Kidney (tissue), 14 donors: ENCODE results near the gene SLC6A3. TPM values are rescaled to one million over a fixed set of nuclear protein-coding genes. Genes with fewer than 3 reads are reported as not detected.
A peak's percentile ranks its signal among the peaks of the same experiment; 100 is the strongest.

Experiments used
- DNase-seq, 5 donors: peaks; one replicate each; pipeline ENCODE4 v3.0.0-alpha.2; 2013 to 2020
- FAIRE-seq: peaks from 2 replicates; lab custom pipeline; 2012; peaks lifted over from hg19 to GRCh38; lab: Jason Lieb, UNC
- H3K27ac ChIP-seq, 2 donors: one replicate each; pipeline ENCODE4 v1.7.0; 2013; ENCODE audit warnings: low read depth in 2 of 2, low read length in 2 of 2, inconsistent platforms in 1 of 2
- H3K27me3 ChIP-seq: one replicate; pipeline ENCODE4 v1.7.1; 2013; ENCODE audit warnings: low read length, inconsistent platforms; ENCODE audit not compliant: control insufficient read depth, insufficient read depth
- H3K36me3 ChIP-seq, 3 donors: one replicate each; pipeline versions ENCODE4 v1.7.0 to v1.7.1; 2013; ENCODE audit warnings: low read length in 3 of 3, control low read depth in 1 of 3, inconsistent platforms in 1 of 3; ENCODE audit not compliant: insufficient read depth in 3 of 3, control insufficient read depth in 2 of 3
- H3K4me1 ChIP-seq, 3 donors: one replicate each; pipeline versions ENCODE4 v1.7.0 to v1.7.1; 2013; ENCODE audit warnings: low read length in 3 of 3, inconsistent platforms in 1 of 3, low read depth in 1 of 3; ENCODE audit not compliant: control insufficient read depth in 2 of 3, insufficient read depth in 2 of 3
- H3K4me3 ChIP-seq, 3 donors: one replicate each; pipeline versions ENCODE4 v1.7.0 to v1.8.1; 2013; ENCODE audit warnings: low read length in 3 of 3, control low read depth in 1 of 3, inconsistent platforms in 1 of 3
- H3K9ac ChIP-seq, 3 donors: one replicate each; pipeline versions ENCODE4 v1.7.0 to v1.7.1; 2013; ENCODE audit warnings: low read length in 3 of 3, control low read depth in 1 of 3, inconsistent platforms in 1 of 3
- H3K9me3 ChIP-seq, 3 donors: one replicate each; pipeline versions ENCODE4 v1.7.0 to v1.7.1; 2013; ENCODE audit warnings: low read length in 3 of 3, control low read depth in 1 of 3, inconsistent platforms in 1 of 3; ENCODE audit not compliant: control insufficient read depth in 2 of 3, insufficient read depth in 1 of 3
- intact Hi-C: fragments of 100-400 bp; cut with DNase I; formaldehyde crosslinking; loops from one replicate; pipeline ENCODE4 v1.11.1; 2022
- polyA plus RNA-seq: library from polyadenylated mRNA; stranded (reverse); fragments of 350-450 nt; fragmentation: Illumina TruSeq; extraction: RNeasy Lipid Tissue Mini Kit (QIAGEN cat#74804); gene quantifications from one replicate; pipeline ENCODE4 v1.2.3, GENCODE V29; 2014; ENCODE audit warnings: low read depth, low replicate concordance; ENCODE audit not compliant: insufficient read depth
- total RNA-seq: library from RNA; stranded (reverse); fragmentation: NEBNext Ultra II Directional; extraction: Animal tissue kit (Norgen Biotek cat#: 25700); gene quantifications from one replicate; pipeline ENCODE4 v1.2.1, GENCODE V29; 2021
- TF ChIP-seq, protein P1 (sequence below): IDR thresholded peaks from 3 replicates; pipeline ENCODE4 v1.5.1; 2012; ENCODE audit warnings: mild to moderate bottlenecking, moderate library complexity, borderline replicate concordance; ENCODE audit not compliant: insufficient read depth; ENCODE audit errors: extremely low read depth
- donor health status: control.
- donor health status: control.
- donor health status: control.
- donor health status: control.
- donor health status: control.
- donor health status: DM: yes; HTN: yes; CAD: no.
- donor health status: Normal renal cell carcinoma (clear cell type).

SLC6A3 gene
- total and polyA plus RNA-seq, 2 donors from 2014 or later = 0.09 to 0.54 TPM

DNA sequence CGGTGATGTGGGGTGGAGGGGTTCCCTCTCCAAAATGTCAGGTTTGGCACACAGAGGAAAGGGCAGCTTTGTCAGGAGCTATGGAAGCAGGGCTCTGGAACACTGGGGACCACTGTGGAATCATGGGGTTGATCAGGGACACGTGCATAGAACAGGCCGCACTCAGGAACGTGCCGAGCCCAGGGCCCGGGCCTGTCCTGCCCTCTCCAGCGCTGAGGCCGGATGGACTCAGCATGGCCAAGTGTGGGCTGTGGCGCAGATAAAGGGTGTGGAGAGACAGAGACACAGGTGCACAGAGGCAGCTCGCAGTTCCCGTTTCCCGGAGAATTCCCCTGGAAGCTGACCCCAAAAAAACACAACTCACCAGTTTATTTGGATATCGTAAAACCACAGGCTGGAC, 37.8 kb upstream of the SLC6A3 start:
- intact Hi-C loops = no loop called here
- H3K4me1 ChIP-seq = no peaks in the 10 kb centered on the region
- FAIRE-seq = no peak
- H3K27me3 ChIP-seq = no peaks in the 10 kb centered on the region
- H3K27ac ChIP-seq = no peak overlapping the region
- no peak overlapping the region for H3K4me3 ChIP-seq
- H3K9me3 ChIP-seq = no peaks in the 10 kb centered on the region
- TF ChIP-seq, protein P1, sequence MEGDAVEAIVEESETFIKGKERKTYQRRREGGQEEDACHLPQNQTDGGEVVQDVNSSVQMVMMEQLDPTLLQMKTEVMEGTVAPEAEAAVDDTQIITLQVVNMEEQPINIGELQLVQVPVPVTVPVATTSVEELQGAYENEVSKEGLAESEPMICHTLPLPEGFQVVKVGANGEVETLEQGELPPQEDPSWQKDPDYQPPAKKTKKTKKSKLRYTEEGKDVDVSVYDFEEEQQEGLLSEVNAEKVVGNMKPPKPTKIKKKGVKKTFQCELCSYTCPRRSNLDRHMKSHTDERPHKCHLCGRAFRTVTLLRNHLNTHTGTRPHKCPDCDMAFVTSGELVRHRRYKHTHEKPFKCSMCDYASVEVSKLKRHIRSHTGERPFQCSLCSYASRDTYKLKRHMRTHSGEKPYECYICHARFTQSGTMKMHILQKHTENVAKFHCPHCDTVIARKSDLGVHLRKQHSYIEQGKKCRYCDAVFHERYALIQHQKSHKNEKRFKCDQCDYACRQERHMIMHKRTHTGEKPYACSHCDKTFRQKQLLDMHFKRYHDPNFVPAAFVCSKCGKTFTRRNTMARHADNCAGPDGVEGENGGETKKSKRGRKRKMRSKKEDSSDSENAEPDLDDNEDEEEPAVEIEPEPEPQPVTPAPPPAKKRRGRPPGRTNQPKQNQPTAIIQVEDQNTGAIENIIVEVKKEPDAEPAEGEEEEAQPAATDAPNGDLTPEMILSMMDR = no peak
- H3K36me3 ChIP-seq = no peaks in the 10 kb centered on the region
- DNase-seq = no peak
- no peak overlapping the region for H3K9ac ChIP-seq

DNA sequence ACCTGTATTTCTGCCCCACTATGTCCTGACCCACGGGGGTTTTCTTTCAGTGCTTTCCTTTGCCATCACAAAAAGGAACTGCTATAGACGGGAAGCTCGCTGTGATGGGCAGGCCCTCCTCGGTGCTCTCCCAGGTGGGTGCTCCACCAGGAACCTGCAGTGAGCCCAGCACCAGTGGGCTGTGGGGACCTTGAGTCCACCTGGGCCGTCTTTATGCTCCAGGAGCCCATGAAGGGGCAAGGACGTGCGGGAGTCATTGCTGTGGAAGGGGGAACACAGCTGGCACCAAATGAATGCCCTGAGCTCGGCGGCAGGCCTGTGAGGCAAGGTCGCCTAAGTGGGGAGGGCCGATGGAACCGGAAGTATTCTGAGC, 36.7 kb upstream of the SLC6A3 start:
- FAIRE-seq (no peak), DNase-seq (no peak)
- H3K4me3 ChIP-seq = no peak overlapping the region
- intact Hi-C loops = no loop called here
- no peaks in the 10 kb centered on the region for H3K36me3 ChIP-seq
- no peak overlapping the region for H3K27ac ChIP-seq
- TF ChIP-seq, protein P1 = no peak
- no peak overlapping the region for H3K9ac ChIP-seq
- H3K27me3 ChIP-seq = no peaks in the 10 kb centered on the region
- H3K4me1 ChIP-seq = no peaks in the 10 kb centered on the region
- no peaks in the 10 kb centered on the region for H3K9me3 ChIP-seq

DNA sequence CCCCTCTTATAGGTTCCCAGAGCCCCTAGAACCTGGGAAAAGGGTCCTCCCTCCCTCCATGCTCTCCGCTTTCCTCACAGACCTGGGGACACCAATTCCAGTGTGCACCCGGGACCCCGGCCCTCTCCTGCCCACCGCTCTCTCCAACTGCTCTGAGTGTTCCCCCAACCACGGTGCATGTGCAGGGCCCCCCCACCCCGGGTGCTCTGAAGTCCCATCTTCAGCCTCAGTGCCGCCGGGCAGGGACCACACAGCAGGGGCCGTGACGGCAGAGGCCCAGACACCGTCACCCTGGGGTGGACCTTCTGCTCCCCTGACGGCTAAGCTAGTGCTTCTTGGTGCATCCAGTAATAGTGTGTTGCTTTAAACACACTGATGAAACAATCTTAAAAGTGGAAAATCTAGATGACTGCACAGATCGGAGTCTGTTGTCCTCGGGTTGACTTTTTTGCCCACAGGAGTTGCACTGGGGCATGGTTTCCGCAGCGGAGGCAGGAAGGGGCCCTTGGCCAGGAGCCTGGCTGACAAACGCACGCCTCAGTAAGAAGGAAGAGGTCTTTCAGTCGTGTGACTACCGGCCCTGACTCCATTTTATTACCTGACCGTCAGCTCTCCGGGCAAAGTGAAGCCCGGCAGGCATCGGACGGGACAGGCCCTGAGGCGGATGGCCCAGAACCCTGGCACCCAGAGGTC, 36.2 kb upstream of the SLC6A3 start:
- DNase-seq (no peak), FAIRE-seq (no peak)
- Histone ChIP-seq H3K9ac (no peak overlapping the region), H3K27ac (no peak overlapping the region), H3K36me3 (no peaks in the 10 kb centered on the region), H3K27me3 (no peaks in the 10 kb centered on the region), H3K4me3 (no peak overlapping the region), H3K4me1 (no peaks in the 10 kb centered on the region), H3K9me3 (no peaks in the 10 kb centered on the region)
- TF ChIP-seq, protein P1 = no peak
- intact Hi-C loops = no loop called here

DNA sequence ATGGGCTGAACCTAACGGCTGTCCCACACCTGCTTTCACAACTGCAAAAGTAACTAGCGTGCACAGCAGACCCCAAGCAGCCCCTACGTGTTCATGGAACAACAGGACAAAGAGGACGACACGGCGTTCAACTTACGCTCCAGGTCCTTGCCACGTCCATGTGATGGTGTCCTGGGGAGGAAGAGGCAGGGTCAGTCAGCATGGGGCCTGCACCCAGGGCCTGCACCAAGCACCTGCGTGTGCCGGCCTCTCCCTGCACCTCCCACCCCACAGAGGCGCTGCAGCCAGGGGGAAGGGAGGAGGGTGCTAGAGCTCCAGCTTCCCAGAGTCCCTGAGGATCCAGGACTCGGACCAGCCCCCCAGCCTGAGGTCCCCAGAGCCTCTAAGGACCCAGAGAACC, 35.6 kb upstream of the SLC6A3 start:
- DNase-seq (peak in 1 of 5 donors; percentile 58), FAIRE-seq (no peak)
- TF ChIP-seq, protein P1 = no peak
- no peaks in the 10 kb centered on the region for H3K36me3 ChIP-seq
- H3K4me1 ChIP-seq = no peaks in the 10 kb centered on the region
- H3K4me3 ChIP-seq = no peak overlapping the region
- H3K9ac ChIP-seq = no peak overlapping the region
- no peaks in the 10 kb centered on the region for H3K27me3 ChIP-seq
- H3K9me3 ChIP-seq = no peaks in the 10 kb centered on the region
- intact Hi-C loops = no loop called here
- H3K27ac ChIP-seq = no peak overlapping the region
